ENCODE measurements around the gene SPATA45. TPM values are rescaled to one million over a fixed set of nuclear protein-coding genes. Genes with fewer than 3 reads are reported as not detected.
"Not testable (repeated sequence)": the region's sequence is repeated elsewhere in the genome, so short reads cannot be mapped to it uniquely, and the experiment has no call there.

The SPATA45 gene
- total RNA-seq, 4 donors from 2014 or later: not detected

- Histone ChIP-seq H3K27me3 (no peaks in the 10 kb centered on the region), H3K4me1 (no peaks in the 10 kb centered on the region), H3K27ac (no peak overlapping the region), H3K9me3 (no peaks in the 10 kb centered on the region), H3K36me3 (no peaks in the 10 kb centered on the region), H3K4me3 (no peak overlapping the region)
- DNase-seq (ENCODE audit: low spot score in 2 of 2): no peak
- WGBS: 95% methylated on average over 5 of the region's 5 CpGs
- TF ChIP-seq CTCF (IDR thresholded peaks at IDR 0.05): no peak
Observed at GRCh38 chr1:212838145-212838544, 9.3 kb downstream of the SPATA45 start.

- not testable (repeated sequence) for H3K9me3 ChIP-seq; DNase-seq (ENCODE audit: low spot score in 2 of 2); H3K27ac ChIP-seq; H3K4me3 ChIP-seq; H3K4me1 ChIP-seq; H3K27me3 ChIP-seq; H3K36me3 ChIP-seq
- 64% methylated on average over 8 of the region's 8 CpGs for WGBS
Observed at GRCh38 chr1:212833211-212834207, 13.9 kb downstream of the SPATA45 start.

GRCh38 chr1:212828395-212828794 is 19.1 kb downstream of the SPATA45 start:
- H3K4me3 ChIP-seq: no peak overlapping the region
- peaks cover 8% of the 10 kb centered on the region for H3K9me3 ChIP-seq
- no peak overlapping the region for H3K27ac ChIP-seq
- H3K27me3 ChIP-seq: no peaks in the 10 kb centered on the region
- DNase-seq (ENCODE audit: low spot score in 2 of 2): no peak
- no peaks in the 10 kb centered on the region for H3K36me3 ChIP-seq
- 74% methylated on average over 2 of the region's 2 CpGs for WGBS
- H3K4me1 ChIP-seq: no peaks in the 10 kb centered on the region
- TF ChIP-seq CTCF (IDR thresholded peaks at IDR 0.05) (no peak), EP300 (IDR thresholded peaks at IDR 0.05) (no peak), POLR2A (IDR thresholded peaks at IDR 0.05) (no peak), POLR2AphosphoS5 (IDR thresholded peaks at IDR 0.05) (no peak)

GRCh38 chr1:212827831-212828278 is 19.6 kb downstream of the SPATA45 start:
- Histone ChIP-seq H3K27ac (no peak overlapping the region), H3K4me1 (no peaks in the 10 kb centered on the region), H3K36me3 (no peaks in the 10 kb centered on the region), H3K9me3 (peaks cover 8% of the 10 kb centered on the region), H3K4me3 (no peak overlapping the region), H3K27me3 (no peaks in the 10 kb centered on the region)
- DNase-seq (ENCODE audit: low spot score in 2 of 2): no peak
- TF ChIP-seq POLR2AphosphoS5 (IDR thresholded peaks at IDR 0.05): no peak
- no peak for TF ChIP-seq CTCF (IDR thresholded peaks at IDR 0.05)
- TF ChIP-seq POLR2A (IDR thresholded peaks at IDR 0.05): no peak
- no peak for TF ChIP-seq EP300 (IDR thresholded peaks at IDR 0.05)
- 91% methylated on average over 5 of the region's 5 CpGs for WGBS

- peaks cover 8% of the 10 kb centered on the region for H3K9me3 ChIP-seq
- DNase-seq (ENCODE audit: low spot score in 2 of 2): no peak
- H3K36me3 ChIP-seq: no peaks in the 10 kb centered on the region
- TF ChIP-seq POLR2AphosphoS5 (IDR thresholded peaks at IDR 0.05) (no peak), POLR2A (IDR thresholded peaks at IDR 0.05) (no peak), EP300 (IDR thresholded peaks at IDR 0.05) (no peak), CTCF (IDR thresholded peaks at IDR 0.05) (no peak)
- 95% methylated on average over 4 of the region's 4 CpGs for WGBS
- H3K4me1 ChIP-seq: no peaks in the 10 kb centered on the region
- H3K27me3 ChIP-seq: no peaks in the 10 kb centered on the region
- no peak overlapping the region for H3K27ac ChIP-seq
- H3K4me3 ChIP-seq: no peak overlapping the region
Observed at GRCh38 chr1:212827171-212827776, 20.2 kb downstream of the SPATA45 start.

Data from suprapubic skin (tissue), 4 donors.